ENCODE data around the gene DNAI1.
"Not testable (repeated sequence)": the region's sequence is repeated elsewhere in the genome, so short reads cannot be mapped to it uniquely, and the experiment has no call there.

DNAI1 gene

DNA sequence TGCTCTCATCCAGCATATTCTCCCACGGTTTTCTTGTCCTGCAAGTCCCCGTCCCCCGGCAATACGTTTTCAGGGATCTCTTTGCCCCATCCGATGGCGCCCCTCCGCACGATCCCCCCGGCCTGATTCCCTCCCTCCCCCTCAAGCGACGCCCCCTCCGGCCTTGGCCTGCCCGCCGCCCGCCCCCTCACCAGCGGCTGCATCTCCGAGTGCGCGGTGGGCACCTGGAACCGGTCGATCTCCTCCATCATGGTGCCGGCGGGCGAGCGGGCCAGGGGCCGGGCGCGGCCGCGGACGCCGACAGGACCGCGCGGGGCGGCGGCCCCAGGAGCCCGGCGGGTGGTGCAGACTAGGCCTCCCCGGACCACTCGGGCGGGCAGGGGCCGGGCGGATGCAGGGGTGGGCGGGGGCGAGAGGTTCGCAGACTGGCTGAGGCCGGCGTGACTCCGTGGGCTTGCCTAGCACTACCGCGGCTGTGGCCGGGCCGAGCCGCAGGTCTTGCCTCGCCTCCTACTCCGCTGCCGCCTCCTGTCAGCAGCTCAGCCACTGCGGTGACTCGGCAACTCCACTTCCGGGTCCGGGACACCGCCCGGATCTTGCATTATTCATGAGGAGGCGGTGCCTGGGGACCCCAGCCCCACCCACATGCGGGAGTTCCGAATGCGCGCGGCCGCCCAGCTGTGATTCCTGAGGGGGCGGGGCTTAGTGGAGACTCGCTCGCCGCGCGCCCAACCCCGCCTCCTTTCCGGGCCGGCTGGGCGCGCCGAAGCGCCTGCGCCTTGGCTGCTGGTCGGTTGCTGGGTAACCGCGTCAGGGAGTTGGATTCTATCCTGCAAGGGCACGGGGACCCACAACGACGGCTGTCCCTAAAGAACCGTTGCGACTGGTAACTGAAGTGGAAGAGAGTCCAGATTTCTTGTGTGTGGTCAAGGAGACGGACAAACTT lies at the start of gene DNAI1, which contains the start of gene FAM219A:
Gene DNAI1 (plus strand): TSS at position 793 of the 946 bp plus-strand sequence. CDS start 201 bp downstream, outside the sequence.
Gene FAM219A (minus strand): TSS at position 558 of the 946 bp plus-strand sequence. CDS start 307 bp downstream, at position 251.
- DNase-seq, result peak; percentile 98

DNA sequence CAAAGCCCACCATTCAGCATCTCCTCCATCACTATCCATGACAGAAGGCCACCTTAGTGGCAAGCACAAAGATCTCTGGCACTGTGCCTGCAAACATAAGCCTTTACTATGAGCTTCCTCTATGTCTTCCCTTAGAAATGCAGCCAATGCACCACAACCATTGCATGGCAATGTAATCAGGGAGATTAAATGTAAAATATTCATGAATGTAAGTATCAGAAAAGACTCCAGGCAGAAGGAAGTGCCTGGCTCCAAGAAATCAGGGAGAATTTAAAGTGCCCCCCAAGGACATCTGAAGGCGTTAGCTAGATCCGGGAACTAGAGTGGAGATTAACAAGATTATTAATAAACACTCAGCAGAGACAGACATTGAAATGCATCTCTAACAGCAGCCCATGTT lies 49.5 kb upstream of the DNAI1 start:
- no peak for DNase-seq

DNA sequence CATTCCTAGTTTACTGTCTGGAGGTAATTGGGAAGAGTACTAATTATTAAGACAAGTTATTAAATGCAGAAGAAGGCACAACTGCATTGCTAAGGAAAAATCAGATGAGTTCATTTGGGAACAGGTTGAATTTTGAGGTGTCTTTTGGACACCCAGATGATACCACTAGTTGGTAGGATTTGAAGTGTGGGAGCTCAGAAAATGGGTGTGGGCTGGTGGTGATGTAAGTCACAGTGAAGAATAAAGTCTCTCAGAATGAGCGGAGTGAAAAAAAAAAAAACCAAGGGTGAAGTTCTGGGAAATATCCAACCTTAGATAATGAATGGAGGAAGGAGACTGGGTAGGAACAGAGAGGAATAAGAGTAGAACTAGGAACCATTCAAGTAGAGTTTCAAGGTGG lies 46.3 kb upstream of the DNAI1 start:
- DNase-seq, result no peak

GRCh38 chr9:34413231-34413852 lies 45.3 kb upstream of the DNAI1 start:
- DNase-seq, result no peak

GRCh38 chr9:34417734-34418133 lies 40.9 kb upstream of the DNAI1 start:
- no peak for DNase-seq

DNA sequence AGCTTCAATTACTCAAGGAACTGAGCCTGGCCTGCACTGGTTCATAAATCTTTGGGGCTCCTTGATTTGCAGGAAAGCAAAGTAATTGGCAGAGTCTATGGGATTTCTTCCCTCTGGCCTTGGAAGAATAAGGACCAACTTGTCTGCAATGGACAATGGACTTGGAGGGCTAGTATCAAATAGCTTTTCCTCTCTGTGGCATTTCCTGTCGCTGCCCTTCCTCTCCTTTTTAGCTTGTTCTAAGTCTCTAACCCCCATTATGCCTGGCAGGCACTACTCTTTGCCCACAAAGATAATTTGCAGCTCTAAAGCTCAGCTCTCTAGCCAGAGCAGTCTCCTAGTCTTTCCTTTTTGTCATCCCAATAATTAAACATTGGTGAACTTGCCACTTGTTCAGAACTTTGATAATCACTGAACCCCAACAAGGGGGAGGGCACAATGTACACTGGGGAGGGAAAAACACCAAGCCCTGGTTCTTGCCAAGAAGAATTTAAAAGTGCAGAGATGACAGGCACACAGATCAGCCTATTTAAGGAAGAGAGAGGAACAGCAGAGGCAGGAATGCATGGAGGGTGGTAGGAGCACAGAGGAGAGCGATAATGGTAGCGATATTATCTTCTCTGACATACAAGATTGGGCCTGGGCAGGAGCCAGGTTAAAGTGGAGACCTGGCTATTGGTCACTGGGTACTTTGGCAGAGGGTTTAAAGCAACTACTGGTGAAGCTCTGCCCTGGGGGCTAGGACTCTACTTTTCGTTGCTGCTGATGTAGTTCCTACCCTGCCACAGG lies 38.7 kb upstream of the DNAI1 start:
- no peak for DNase-seq

- no peak for DNase-seq
These were observed 32.1 kb upstream of the DNAI1 start for GRCh38 chr9:34426347-34427074.

DNA sequence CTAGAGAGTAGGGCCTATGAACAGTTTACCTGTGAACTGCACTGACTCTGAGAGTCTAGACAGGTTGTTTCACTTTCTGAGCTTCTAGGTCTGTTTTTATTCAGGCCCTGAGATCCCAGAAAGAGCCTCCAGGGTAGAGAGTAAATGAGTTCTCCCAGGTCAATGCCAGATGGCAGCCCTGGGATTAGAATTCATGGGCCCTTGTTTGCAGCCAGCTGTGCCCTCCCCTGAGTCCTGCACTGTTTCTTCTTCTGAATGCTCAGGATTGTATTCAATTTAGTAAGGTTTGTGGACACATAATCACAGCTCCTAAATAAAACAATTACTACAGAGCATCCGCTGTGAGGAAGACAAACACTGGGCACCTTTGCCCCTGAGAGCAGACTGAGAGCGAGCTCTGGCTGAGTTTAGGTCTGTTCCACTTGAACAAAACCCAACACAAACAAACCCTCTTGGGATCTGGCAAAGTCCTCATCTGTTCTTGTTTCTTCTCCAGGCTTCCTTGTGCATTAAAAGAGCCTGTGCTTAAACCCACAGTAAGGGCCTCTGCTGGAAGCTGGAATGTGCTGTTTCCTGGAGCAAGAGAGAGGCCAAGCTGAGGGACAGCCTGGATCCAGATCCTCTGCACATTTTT lies 30.2 kb upstream of the DNAI1 start:
- DNase-seq, result no peak

DNA sequence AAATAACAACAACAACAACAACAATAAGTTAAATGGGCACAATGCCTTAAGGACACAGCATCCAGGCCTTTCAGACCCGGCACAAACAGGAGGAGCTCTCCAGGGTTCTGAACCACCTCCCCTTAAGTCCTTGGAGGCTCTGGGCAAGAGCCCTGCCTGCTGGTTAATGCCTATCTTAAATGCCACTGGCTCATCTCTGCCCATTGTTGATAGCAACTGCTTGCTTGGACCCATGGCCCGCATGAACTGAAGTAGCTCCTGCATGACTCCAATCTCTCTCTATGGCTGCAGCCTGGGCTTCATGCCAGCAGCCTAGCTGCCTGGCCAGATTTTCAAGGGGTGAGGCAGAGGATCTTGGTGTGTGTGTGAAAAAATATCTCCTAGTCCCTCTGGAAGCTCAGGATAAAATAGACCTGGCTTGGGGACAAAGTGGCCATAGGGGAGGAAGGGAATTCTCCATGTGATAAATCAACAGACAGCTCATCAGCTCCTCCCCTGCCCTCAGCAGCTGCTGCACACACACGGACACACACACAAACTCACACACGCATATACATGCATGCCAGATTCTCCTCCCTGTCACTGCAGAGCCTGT lies 27.7 kb upstream of the DNAI1 start:
- DNase-seq, result peak; percentile 45

DNA sequence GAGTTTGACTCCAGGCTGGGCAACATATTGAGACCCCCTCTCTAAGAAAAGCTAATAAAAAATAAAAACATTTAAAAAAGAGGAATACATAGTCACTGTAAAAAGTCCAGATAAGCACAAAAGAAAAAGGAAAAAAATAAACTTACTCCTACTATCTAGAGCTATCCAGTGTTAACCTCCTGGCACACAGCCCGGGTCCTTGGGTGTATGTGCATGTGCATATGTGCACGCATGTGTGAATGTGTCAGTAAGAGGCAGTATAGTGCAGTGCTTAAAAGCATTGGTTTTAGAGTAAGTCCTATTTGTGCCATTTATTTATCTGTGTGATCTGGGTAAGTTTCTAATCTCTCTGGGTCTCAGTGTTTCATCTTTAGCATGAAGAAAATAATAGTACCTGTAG lies 26.9 kb upstream of the DNAI1 start:
- DNase-seq, result no peak

GRCh38 chr9:34437006-34437925 lies 21.3 kb upstream of the DNAI1 start:
- peak; percentile 57 for DNase-seq

GRCh38 chr9:34437926-34438307 lies 20.7 kb upstream of the DNAI1 start:
- not testable (repeated sequence) for DNase-seq

DNA sequence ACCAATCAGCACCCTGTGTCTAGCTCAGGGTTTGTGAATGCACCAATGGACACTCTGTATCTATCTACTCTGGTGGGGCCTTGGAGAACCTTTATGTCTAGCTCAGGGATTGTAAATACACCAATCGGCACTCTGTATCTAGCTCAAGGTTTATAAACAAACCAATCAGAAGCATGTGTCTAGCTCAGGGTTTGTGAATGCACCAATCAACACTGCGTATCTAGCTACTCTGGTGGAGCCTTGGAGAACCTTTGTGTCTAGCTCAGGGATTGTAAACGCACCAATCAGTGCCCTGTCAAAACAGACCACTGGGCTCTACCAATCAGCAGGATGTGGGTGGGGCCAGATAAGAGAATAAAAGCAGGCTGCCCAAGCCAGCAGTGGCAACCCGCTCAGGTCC lies 20.1 kb upstream of the DNAI1 start:
- not testable (repeated sequence) for DNase-seq

DNA sequence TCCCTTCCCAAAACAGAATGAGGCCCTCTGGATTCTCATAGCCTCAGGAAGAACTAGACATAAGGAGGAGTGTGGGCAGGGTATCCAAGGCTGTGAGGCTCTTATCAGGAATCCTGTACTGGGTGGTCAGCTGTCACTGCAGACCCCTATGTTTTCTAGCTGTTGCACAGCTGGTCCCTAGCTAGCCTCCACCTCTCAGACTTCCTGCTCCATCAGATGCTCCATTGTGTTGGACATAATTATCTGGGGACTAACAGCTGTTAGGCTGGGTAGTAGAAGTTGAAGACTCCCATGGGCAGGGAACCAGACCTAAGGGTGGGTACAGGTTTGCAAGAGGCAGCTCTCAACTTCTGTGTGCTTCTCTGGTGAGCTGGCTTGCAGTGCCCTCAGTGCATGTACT lies 18.6 kb upstream of the DNAI1 start:
- no peak for DNase-seq

GRCh38 chr9:34442770-34443169 lies 15.8 kb upstream of the DNAI1 start:
- DNase-seq, result no peak

- DNase-seq, result no peak
These were observed 15.1 kb upstream of the DNAI1 start for GRCh38 chr9:34443533-34443932.

- DNase-seq, result no peak
These were observed 14.6 kb upstream of the DNAI1 start for GRCh38 chr9:34443976-34444375.

GRCh38 chr9:34446468-34446891 lies 12.1 kb upstream of the DNAI1 start:
- peak; percentile 65 for DNase-seq

GRCh38 chr9:34446951-34447350 lies 11.7 kb upstream of the DNAI1 start:
- no peak for DNase-seq

GRCh38 chr9:34450644-34451043 lies 8.0 kb upstream of the DNAI1 start:
- DNase-seq, result no peak

Measured in HCEC 1CT (cell line).